Subcutaneous abdominal adipose tissue (tissue), 5 donors: Measurements from ENCODE around the gene VSIR.

ENCODE experiments used
- H3K27ac ChIP-seq: one replicate; pipeline ENCODE4 v1.7.0; 2013; ENCODE audit warnings: low read depth, mild to moderate bottlenecking, inconsistent platforms, low read length, moderate library complexity
- H3K27me3 ChIP-seq, 5 donors: one replicate each; pipeline ENCODE4 v1.7.0; 2013; ENCODE audit warnings: low read length in 5 of 5, inconsistent platforms in 1 of 5; ENCODE audit not compliant: control insufficient read depth in 5 of 5, insufficient read depth in 4 of 5
- H3K36me3 ChIP-seq, 5 donors: one replicate each; pipeline ENCODE4 v1.7.0; 2013; ENCODE audit warnings: low read length in 5 of 5; ENCODE audit not compliant: control insufficient read depth in 5 of 5, insufficient read depth in 5 of 5
- H3K4me1 ChIP-seq, 5 donors: one replicate each; pipeline ENCODE4 v1.7.0; 2013; ENCODE audit warnings: low read length in 5 of 5, mild to moderate bottlenecking in 3 of 5, moderate library complexity in 1 of 5; ENCODE audit not compliant: control insufficient read depth in 5 of 5, insufficient read depth in 5 of 5
- H3K4me3 ChIP-seq, 5 donors: one replicate each; pipeline ENCODE4 v1.7.0; 2013; ENCODE audit warnings: low read length in 5 of 5, low read depth in 1 of 5
- H3K9ac ChIP-seq, 5 donors: one replicate each; pipeline ENCODE4 v1.7.0; 2013; ENCODE audit warnings: low read length in 5 of 5, mild to moderate bottlenecking in 4 of 5, moderate library complexity in 3 of 5
- H3K9me3 ChIP-seq, 5 donors: one replicate each; pipeline ENCODE4 v1.7.0; 2013; ENCODE audit warnings: low read length in 5 of 5; ENCODE audit not compliant: control insufficient read depth in 5 of 5
- donor health status: healthy.
- donor health status: healthy.
- donor health status: healthy.
- donor health status: healthy.
- donor health status: healthy.

VSIR gene

DNA sequence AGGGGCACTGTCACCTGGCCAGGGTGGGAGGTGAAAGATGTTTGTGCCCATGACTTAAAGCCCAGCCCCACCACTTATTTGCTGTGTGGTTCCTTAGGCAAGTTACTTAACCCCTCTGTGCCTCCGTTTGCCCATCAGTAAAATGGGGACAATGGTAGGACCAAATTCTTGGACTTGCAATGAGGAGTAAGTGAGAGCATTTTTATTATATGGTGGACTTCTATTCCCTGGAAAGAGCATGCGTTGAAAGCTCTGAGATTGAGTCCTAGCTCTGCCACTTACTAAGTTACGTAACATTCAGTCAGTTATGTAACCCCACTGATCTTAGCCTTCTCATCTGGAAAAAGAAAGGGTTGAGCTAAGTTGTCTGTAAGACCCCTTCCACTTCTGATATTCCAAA, 18.8 kb downstream of the VSIR start:
- H3K4me1 ChIP-seq, result peaks cover 6 to 91% (median 85%) of the 10 kb centered on the region in 5 donors
- no peak overlapping the region for H3K9ac ChIP-seq
- no peaks in the 10 kb centered on the region for H3K9me3 ChIP-seq
- peaks cover 0 to 77% (median 70%) of the 10 kb centered on the region in 5 donors for H3K36me3 ChIP-seq
- H3K27me3 ChIP-seq, result no peaks in the 10 kb centered on the region
- peak overlapping the region; percentile 60 for H3K27ac ChIP-seq
- no peak overlapping the region for H3K4me3 ChIP-seq

DNA sequence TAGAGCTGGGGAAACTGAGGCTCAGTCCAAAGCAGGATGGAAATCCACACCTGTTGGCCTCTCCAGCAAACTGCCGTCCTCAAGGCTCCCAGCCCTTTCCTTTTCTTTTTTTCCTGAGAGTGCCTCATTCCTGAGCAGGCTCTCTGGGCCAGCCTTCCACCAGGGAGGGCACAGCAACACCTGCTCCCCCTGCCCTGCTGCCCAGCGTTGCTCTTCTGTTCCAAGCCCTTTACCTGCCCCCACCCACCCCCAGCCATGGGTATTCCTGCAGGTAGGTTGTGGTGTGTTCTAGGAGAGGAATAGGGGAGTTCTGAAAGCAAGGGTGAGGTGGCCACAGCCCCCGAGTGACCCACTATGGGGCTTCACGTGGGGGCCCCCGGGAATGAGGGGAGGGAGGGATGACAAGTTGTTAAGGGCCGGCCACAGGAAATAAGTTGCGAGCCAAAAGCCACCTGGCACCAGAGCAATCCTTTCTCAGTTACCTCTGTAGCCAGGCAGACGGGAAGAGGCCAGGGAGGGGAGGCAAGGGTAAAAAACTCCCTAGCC, 19.3 kb downstream of the VSIR start:
- peaks cover 10 to 96% (median 90%) of the 10 kb centered on the region in 5 donors for H3K4me1 ChIP-seq
- peak overlapping the region; percentile 60 for H3K27ac ChIP-seq
- peaks cover 0 to 78% (median 68%) of the 10 kb centered on the region in 5 donors for H3K36me3 ChIP-seq
- no peaks in the 10 kb centered on the region for H3K27me3 ChIP-seq
- H3K4me3 ChIP-seq, result no peak overlapping the region
- no peak overlapping the region for H3K9ac ChIP-seq
- H3K9me3 ChIP-seq, result no peaks in the 10 kb centered on the region

DNA sequence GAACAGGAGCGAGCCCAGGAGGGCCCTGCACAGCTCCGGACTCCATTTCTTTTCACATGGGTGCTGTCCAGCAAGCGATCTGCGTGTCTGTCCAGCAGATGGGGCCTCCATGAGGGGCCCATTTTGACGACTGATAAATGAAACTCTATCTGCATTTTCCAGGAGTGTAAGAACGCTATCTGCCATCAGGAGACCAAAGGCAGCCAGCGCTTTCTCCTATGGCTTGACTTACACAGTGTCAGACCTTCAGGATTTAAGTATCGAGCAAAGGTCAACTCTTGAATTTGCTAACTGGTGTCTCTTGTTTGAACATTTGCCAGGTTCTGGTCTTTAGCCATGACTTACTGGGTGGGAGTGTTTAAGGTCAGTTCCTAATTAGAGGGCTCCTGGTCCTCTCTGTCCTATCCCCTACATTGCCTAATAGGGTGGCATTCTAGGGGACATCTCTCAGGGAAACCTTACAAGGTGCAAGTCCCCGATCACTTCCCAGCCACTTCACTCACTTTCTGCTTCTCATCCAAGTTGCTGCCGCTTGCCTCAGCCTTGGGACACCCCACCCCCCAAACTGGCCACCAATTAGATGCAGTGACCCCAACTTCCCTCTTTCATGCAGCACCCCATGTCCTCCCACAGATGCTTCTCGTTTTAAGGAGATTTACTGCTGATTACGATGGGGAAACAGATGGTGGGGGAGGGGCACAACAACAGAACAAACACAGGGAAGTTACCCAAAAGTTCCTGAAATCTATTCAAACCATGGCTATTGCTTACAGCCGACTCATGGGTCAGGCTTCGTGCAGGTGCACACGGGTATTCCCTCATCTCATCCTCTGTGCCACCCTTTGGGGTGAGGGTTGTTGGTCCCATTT, 20.0 kb downstream of the VSIR start:
- H3K4me3 ChIP-seq, result no peak overlapping the region
- no peak overlapping the region for H3K9ac ChIP-seq
- H3K27me3 ChIP-seq, result no peaks in the 10 kb centered on the region
- H3K27ac ChIP-seq, result no peak overlapping the region
- no peaks in the 10 kb centered on the region for H3K9me3 ChIP-seq
- H3K4me1 ChIP-seq, result peaks cover 13 to 99% (median 95%) of the 10 kb centered on the region in 5 donors
- peaks cover 0 to 74% (median 64%) of the 10 kb centered on the region in 5 donors for H3K36me3 ChIP-seq

DNA sequence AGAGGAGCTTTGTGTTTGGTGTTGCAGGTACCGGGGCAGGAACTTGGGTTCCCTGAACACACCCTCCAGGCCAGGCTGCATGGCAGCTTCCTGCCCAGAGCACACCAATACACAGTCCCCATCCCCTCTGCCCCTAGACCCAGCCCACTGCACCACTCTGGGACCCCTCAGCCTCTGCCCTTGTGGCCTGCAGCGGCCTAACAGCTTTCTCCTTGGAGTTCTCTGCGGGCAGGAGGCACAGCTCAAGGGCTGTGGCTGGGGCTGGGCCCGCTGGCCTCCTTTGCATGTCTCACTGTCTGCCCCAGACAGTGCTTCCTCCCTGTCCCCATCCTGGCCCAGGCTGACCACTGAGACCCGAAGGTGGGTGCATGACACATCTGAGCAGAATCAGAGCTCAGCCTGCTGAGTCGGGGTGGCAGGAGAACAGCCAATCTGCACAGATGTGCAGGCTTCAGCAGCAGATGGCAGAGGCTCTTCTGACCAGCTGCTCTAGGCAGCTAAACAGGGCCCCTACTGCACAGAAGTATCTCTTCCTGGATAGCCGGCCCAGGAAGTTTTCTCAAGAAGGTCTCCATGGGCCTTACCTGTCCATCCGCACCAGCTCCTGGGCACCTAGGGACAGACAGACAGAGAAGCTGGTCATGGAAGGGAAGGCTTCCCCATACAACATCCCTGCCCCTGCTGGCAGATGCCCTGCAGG, 20.8 kb downstream of the VSIR start:
- H3K9ac ChIP-seq, result no peak overlapping the region
- no peaks in the 10 kb centered on the region for H3K9me3 ChIP-seq
- H3K27me3 ChIP-seq, result no peaks in the 10 kb centered on the region
- no peak overlapping the region for H3K4me3 ChIP-seq
- H3K36me3 ChIP-seq, result peaks cover 0 to 66% (median 56%) of the 10 kb centered on the region in 5 donors
- no peak overlapping the region for H3K27ac ChIP-seq
- H3K4me1 ChIP-seq, result peaks cover 20 to 99% (median 95%) of the 10 kb centered on the region in 5 donors

DNA sequence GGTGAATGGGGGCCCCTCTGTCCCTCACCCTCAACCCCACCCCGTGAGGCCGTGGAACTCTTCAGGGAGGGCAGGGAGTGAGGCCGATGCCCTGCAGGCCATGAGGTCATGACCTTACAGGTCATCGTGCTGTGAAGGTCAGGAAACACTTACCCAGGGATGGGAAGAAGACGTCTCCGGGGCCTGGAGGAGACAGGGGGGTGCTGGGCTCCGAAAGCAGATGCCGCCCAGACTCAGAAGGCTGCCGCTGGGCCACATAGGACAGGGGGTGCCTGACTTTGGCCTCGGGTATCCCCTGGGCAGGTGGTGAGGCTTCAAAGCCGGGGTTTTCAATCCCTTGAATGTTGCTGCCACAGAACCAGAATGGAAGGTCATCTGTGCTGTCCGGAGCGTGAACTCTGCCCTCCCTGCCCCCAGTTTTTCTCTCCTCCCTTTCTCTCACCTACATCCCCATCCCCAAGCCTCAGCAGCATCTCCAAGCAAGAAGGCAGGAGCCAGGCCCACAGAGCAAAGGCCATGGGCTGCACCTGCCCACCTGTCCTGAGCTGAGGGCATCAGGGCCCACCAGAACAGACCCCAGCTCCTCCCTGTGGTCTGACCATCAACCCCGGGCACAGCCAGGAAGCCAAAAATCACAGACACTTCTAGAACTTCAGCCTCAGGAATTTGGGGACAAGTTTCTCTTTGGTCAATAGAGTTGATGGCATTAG, 21.6 kb downstream of the VSIR start:
- Histone ChIP-seq H3K4me1 (peaks cover 24 to 99% (median 95%) of the 10 kb centered on the region in 5 donors), H3K4me3 (no peak overlapping the region), H3K27ac (no peak overlapping the region), H3K9ac (no peak overlapping the region), H3K36me3 (peaks cover 0 to 61% (median 56%) of the 10 kb centered on the region in 5 donors), H3K27me3 (no peaks in the 10 kb centered on the region), H3K9me3 (no peaks in the 10 kb centered on the region)

DNA sequence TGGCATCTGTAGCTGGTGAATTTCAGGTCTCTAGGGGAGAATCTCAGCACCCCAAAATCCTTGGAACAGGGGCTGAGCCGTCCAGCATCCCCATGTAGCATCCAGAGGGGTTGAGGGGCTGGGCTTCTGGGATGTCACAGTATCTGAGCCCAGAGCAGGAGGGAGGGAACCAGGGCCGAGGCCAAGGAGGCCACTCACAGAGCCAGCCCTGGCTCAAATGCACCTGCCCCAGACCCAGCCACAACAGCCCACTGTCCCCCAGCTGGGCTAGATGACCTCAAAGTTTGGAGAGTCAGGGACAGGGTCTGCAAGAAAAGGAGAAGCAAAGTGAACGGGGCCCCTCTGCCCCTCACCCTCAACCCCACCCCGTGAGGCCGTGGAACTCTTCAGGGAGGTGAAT, 22.3 kb downstream of the VSIR start:
- Histone ChIP-seq H3K27me3 (no peaks in the 10 kb centered on the region), H3K4me1 (peaks cover 24 to 99% (median 96%) of the 10 kb centered on the region in 5 donors), H3K27ac (no peak overlapping the region), H3K36me3 (peaks cover 0 to 61% (median 56%) of the 10 kb centered on the region in 5 donors), H3K9me3 (no peaks in the 10 kb centered on the region), H3K9ac (no peak overlapping the region), H3K4me3 (no peak overlapping the region)

DNA sequence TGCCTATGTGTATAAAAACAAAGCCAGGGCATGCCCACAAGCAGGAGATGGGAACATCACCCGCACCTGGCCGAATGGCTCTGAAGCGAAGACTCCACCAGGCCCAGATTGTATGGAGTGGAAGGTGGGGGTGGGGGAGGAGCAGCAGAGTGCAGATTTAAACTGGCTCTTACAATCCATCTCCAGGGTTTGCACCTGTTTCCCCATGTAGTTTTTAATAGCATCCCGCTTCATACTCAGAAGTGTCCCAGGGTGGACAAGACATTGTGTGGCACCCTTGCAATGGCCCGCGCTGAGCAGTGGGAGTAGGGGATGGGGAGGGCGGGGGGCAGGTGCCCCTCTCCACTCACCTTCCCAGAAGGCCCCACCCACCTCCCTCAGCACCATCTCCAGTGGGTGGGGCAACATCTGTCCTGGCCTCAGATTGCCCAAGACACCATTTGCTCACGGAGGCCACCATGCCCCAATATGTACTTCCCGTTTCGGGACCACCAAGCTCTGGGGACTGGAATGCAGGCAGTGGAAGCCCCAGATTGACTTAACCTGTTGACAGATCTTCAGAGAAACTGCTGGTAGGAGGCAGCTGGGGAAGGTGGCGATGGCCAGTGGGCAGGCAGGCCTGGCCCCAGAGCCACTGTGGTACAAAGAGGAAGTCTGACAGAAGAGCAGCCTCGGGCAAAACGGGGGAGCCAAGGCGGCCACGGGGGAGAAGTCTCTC, 23.0 kb downstream of the VSIR start:
- no peak overlapping the region for H3K9ac ChIP-seq
- H3K4me3 ChIP-seq, result no peak overlapping the region
- H3K36me3 ChIP-seq, result peaks cover 0 to 58% (median 52%) of the 10 kb centered on the region in 5 donors
- H3K27me3 ChIP-seq, result no peaks in the 10 kb centered on the region
- no peaks in the 10 kb centered on the region for H3K9me3 ChIP-seq
- peaks cover 21 to 99% (median 96%) of the 10 kb centered on the region in 5 donors for H3K4me1 ChIP-seq
- no peak overlapping the region for H3K27ac ChIP-seq

DNA sequence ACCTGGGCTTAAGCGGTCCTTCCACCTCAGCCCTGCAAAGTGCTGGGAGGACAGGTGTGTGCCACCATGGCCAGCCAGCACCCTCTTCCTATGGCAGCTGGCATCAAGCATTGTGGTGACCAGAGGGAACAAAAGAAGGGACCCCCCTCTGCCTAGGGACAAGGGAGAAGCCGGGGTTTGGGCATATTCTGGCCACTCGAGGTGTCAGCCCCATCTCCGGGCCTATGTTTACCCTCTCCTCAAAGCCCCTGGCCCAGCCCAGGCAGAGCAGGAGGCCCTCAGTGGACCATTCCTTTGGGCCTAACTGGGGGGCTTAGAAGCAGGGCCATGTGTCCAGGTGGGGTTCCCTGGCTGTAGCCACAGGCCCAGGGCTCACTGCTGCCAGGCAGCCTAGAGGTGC, 23.9 kb downstream of the VSIR start:
- H3K9me3 ChIP-seq, result no peaks in the 10 kb centered on the region
- H3K4me3 ChIP-seq, result no peak overlapping the region
- peaks cover 21 to 90% (median 88%) of the 10 kb centered on the region in 5 donors for H3K4me1 ChIP-seq
- peak overlapping the region in 3 of 5 donors; percentile 16 to 52 (median 44) for H3K9ac ChIP-seq
- H3K27me3 ChIP-seq, result no peaks in the 10 kb centered on the region
- peak overlapping the region; percentile 54 for H3K27ac ChIP-seq
- H3K36me3 ChIP-seq, result peaks cover 0 to 49% (median 44%) of the 10 kb centered on the region in 5 donors

DNA sequence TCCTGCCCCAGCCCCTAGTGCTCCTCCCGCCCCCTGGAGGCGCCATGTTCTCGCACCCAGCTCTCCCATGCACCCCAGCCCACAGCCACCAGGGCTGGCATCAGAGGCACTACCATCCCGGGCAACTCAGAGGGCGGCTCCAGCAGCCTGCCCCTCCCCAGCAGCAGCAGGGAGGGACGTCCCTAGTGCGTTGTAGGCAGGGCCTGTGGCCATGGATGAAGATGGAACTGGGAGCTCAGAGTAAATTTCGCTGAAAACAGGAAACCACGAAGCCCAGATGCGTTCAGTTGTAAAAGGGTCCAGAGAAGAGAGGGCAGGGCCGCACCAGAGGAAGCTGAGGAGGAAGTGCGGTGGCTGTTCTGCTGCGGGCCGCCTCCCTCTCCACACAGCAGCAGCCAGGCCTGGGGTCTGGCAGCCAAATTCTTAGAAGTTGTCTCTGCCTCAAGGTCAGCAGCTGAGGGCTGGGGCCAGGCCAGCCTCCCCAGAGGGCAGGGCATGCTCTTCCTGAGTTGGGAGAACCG, 24.6 kb downstream of the VSIR start:
- H3K36me3 ChIP-seq, result peaks cover 0 to 43% (median 39%) of the 10 kb centered on the region in 5 donors
- H3K9me3 ChIP-seq, result no peaks in the 10 kb centered on the region
- no peaks in the 10 kb centered on the region for H3K27me3 ChIP-seq
- peak overlapping the region in 1 of 5 donors; percentile 9 for H3K4me3 ChIP-seq
- peak overlapping the region in 1 of 5 donors; percentile 52 for H3K9ac ChIP-seq
- peaks cover 20 to 84% (median 81%) of the 10 kb centered on the region in 5 donors for H3K4me1 ChIP-seq
- H3K27ac ChIP-seq, result peak overlapping the region; percentile 54
